ENCODE data around the gene CADM1.

- TF ChIP-seq EZH2 (IDR thresholded peaks at IDR 0.05; ENCODE audit: low read length, missing control alignments) (no peak), CTCF (conservative IDR thresholded peaks at IDR 0.05 in 1 of 2, IDR thresholded peaks at IDR 0.05 in 1 of 2; ENCODE audit: low read depth in 1 of 2, low read length in 2 of 2) (no peak)
Measured at GRCh38 chr11:115258216-115258615, 246.0 kb downstream of the CADM1 start.
